ENCODE data around the gene FBLN7. TPM values are rescaled to one million over a fixed set of nuclear protein-coding genes. Genes with fewer than 3 reads are reported as not detected.

Gene FBLN7
- total and polyA plus RNA-seq, 2 experiments from 2014 or later = 1.6 to 1.7 TPM

- WGBS (ENCODE audit: low lambda C conversion rate, missing lambda C conversion rate) = 91% methylated on average over 7 of the region's 7 CpGs
- H4K20me1 ChIP-seq (ENCODE audit: insufficient read depth, poor library complexity, severe bottlenecking) = no peaks in the 10 kb centered on the region
Observed at GRCh38 chr2:112175958-112176573, 37.9 kb downstream of the FBLN7 start.

GRCh38 chr2:112181571-112182290 lies 43.5 kb downstream of the FBLN7 start:
- H3K4me1 ChIP-seq (ENCODE audit: insufficient read depth) = no peaks in the 10 kb centered on the region
- no peak overlapping the region for H3K27ac ChIP-seq
- H3K27me3 ChIP-seq = no peaks in the 10 kb centered on the region
- H2AFZ ChIP-seq = no peak overlapping the region
- H3K36me3 ChIP-seq (replicated peaks; ENCODE audit: insufficient read depth, low read depth) = no peaks in the 10 kb centered on the region
- 51% methylated on average over 40 of the region's 54 CpGs for WGBS (ENCODE audit: low lambda C conversion rate, missing lambda C conversion rate)
- no peaks in the 10 kb centered on the region for H3K9me3 ChIP-seq (ENCODE audit: low read depth)
- no peaks in the 10 kb centered on the region for H3K79me2 ChIP-seq
- peak overlapping the region; percentile 53 for H3K4me2 ChIP-seq
- no peak overlapping the region for H3K4me3 ChIP-seq
- no peaks in the 10 kb centered on the region for H4K20me1 ChIP-seq (ENCODE audit: insufficient read depth, poor library complexity, severe bottlenecking)
- peak; percentile 28 for DNase-seq (ENCODE audit: low spot score)
- TF ChIP-seq CTCF (IDR thresholded peaks at IDR 0.05; ENCODE audit: poor library complexity) = no peak
- no peak for TF ChIP-seq EZH2 (IDR thresholded peaks at IDR 0.05; ENCODE audit: borderline replicate concordance)
- TF ChIP-seq EZH2phosphoT487 (IDR thresholded peaks at IDR 0.05; ENCODE audit: low read depth, severe bottlenecking, unreplicated experiment) = no peak
- H3K9me2 ChIP-seq (replicated peaks; ENCODE audit: insufficient read depth) = no peaks in the 10 kb centered on the region

More at GRCh38 chr2:112175958-112176573, 37.9 kb downstream of the FBLN7 start:
- no peaks in the 10 kb centered on the region for H3K27me3 ChIP-seq
- H3K9me2 ChIP-seq (replicated peaks; ENCODE audit: insufficient read depth) = no peaks in the 10 kb centered on the region
- H3K4me2 ChIP-seq = no peak overlapping the region
- TF ChIP-seq EZH2phosphoT487 (IDR thresholded peaks at IDR 0.05; ENCODE audit: low read depth, severe bottlenecking, unreplicated experiment) (no peak), EZH2 (IDR thresholded peaks at IDR 0.05; ENCODE audit: borderline replicate concordance) (no peak), CTCF (IDR thresholded peaks at IDR 0.05; ENCODE audit: poor library complexity) (no peak)
- H2AFZ ChIP-seq = no peak overlapping the region
- no peak overlapping the region for H3K4me3 ChIP-seq
- H3K27ac ChIP-seq = no peak overlapping the region
- no peaks in the 10 kb centered on the region for H3K36me3 ChIP-seq (replicated peaks; ENCODE audit: insufficient read depth, low read depth)
- no peaks in the 10 kb centered on the region for H3K79me2 ChIP-seq
- H3K9me3 ChIP-seq (ENCODE audit: low read depth) = no peaks in the 10 kb centered on the region
- no peak for DNase-seq (ENCODE audit: low spot score)
- no peaks in the 10 kb centered on the region for H3K4me1 ChIP-seq (ENCODE audit: insufficient read depth)

GRCh38 chr2:112182581-112183034 lies 44.4 kb downstream of the FBLN7 start:
- Histone ChIP-seq H3K4me3 (no peak overlapping the region), H3K79me2 (no peaks in the 10 kb centered on the region), H4K20me1 (ENCODE audit: insufficient read depth, poor library complexity, severe bottlenecking) (no peaks in the 10 kb centered on the region), H3K27ac (no peak overlapping the region), H3K36me3 (replicated peaks; ENCODE audit: insufficient read depth, low read depth) (no peaks in the 10 kb centered on the region), H3K4me1 (ENCODE audit: insufficient read depth) (no peaks in the 10 kb centered on the region), H3K9me2 (replicated peaks; ENCODE audit: insufficient read depth) (no peaks in the 10 kb centered on the region), H3K4me2 (no peak overlapping the region), H2AFZ (no peak overlapping the region), H3K9me3 (ENCODE audit: low read depth) (no peaks in the 10 kb centered on the region), H3K27me3 (no peaks in the 10 kb centered on the region)
- WGBS (ENCODE audit: low lambda C conversion rate, missing lambda C conversion rate) = 93% methylated on average over 16 of the region's 17 CpGs
- no peak for DNase-seq (ENCODE audit: low spot score)
- TF ChIP-seq EZH2phosphoT487 (IDR thresholded peaks at IDR 0.05; ENCODE audit: low read depth, severe bottlenecking, unreplicated experiment) = no peak
- no peak for TF ChIP-seq CTCF (IDR thresholded peaks at IDR 0.05; ENCODE audit: poor library complexity)
- no peak for TF ChIP-seq EZH2 (IDR thresholded peaks at IDR 0.05; ENCODE audit: borderline replicate concordance)

All from hepatocyte (in vitro differentiated cells).